SU-DHL-6 (cell line): Measurements from ENCODE around the gene THSD7B.

Experiments used
- H2AFZ ChIP-seq: fragments of 200-600 bp; sonication (generic); 2 replicates; pipeline ENCODE4 v1.6.1; 2014; ENCODE audit warnings: low read depth, mild to moderate bottlenecking, moderate library complexity, mixed read lengths, antibody characterized with exemption, low read length; ENCODE audit not compliant: severe bottlenecking
- H3F3A ChIP-seq: fragments of 200-600 bp; shearing (Covaris generic); 2 replicates; pipeline ENCODE4 v1.6.0; 2016; ENCODE audit warnings: antibody characterized with exemption, mild to moderate bottlenecking; ENCODE audit not compliant: insufficient read depth
- H3K27ac ChIP-seq: fragments of 200-600 bp; sonication (generic); 2 replicates; pipeline ENCODE4 v1.5.1; 2016; ENCODE audit warnings: low read depth, mild to moderate bottlenecking, low read length, moderate library complexity, mixed read lengths
- H3K27me3 ChIP-seq: fragments of 200-600 bp; sonication (generic), shearing (Covaris generic); 2 replicates; pipeline ENCODE4 v1.6.0; 2014; ENCODE audit warnings: mild to moderate bottlenecking, low read length
- H3K36me3 ChIP-seq: fragments of 200-600 bp; sonication (generic); 2 replicates; pipeline ENCODE4 v1.6.1; 2014; ENCODE audit warnings: mild to moderate bottlenecking, low read length, mixed read lengths
- H3K4me2 ChIP-seq: fragments of 300-600, 200-600 bp; shearing (Covaris generic), sonication (generic); 2 replicates; pipeline ENCODE4 v1.6.0; 2014; ENCODE audit warnings: low read length, low read depth, mild to moderate bottlenecking; ENCODE audit not compliant: poor library complexity, severe bottlenecking
- H3K4me3 ChIP-seq: fragments of 200-600 bp; sonication (generic); 2 replicates; pipeline ENCODE4 v1.5.1; 2014; ENCODE audit warnings: antibody characterized with exemption, low read length, mild to moderate bottlenecking, mixed read lengths; ENCODE audit not compliant: insufficient read depth, poor library complexity, severe bottlenecking
- H3K79me2 ChIP-seq: fragments of 200-600 bp; sonication (generic); 2 replicates; pipeline ENCODE4 v1.6.1; 2014; ENCODE audit warnings: mild to moderate bottlenecking, low read length, moderate library complexity; ENCODE audit not compliant: insufficient read depth
- H3K9ac ChIP-seq: fragments of 200-600 bp; sonication (generic); 2 replicates; pipeline ENCODE4 v1.7.0; 2014; ENCODE audit warnings: mild to moderate bottlenecking, low read length
- H3K9me2 ChIP-seq: fragments of 200-600 bp; sonication (generic); replicated peaks from 2 replicates; pipeline ENCODE4 v1.6.1; 2014; ENCODE audit warnings: low read length; ENCODE audit not compliant: insufficient read depth
- H3K9me3 ChIP-seq: fragments of 200-600 bp; sonication (generic); 2 replicates; pipeline ENCODE4 v1.6.1; 2014; ENCODE audit warnings: low read length, mixed read lengths; ENCODE audit not compliant: insufficient read depth
- H4K20me1 ChIP-seq: fragments of 200-600 bp; sonication (generic); 2 replicates; pipeline ENCODE4 v1.6.1; 2014; ENCODE audit warnings: low read depth, mild to moderate bottlenecking, antibody characterized with exemption, low read length, moderate library complexity, mixed read lengths
- EZH2phosphoT487 ChIP-seq: fragments of 200-600 bp; sonication (generic), shearing (Covaris generic); conservative IDR thresholded peaks from 2 replicates; pipeline ENCODE4 v1.6.1; 2018; ENCODE audit warnings: mild to moderate bottlenecking, antibody characterized with exemption, low read length, moderate library complexity, mixed read lengths
- TF ChIP-seq, protein P1 (sequence below): fragments of 200-600 bp; sonication (generic); IDR thresholded peaks from one replicate; pipeline ENCODE4 v1.5.1; 2017; ENCODE audit warnings: antibody characterized with exemption, mild to moderate bottlenecking, low read length, moderate library complexity; ENCODE audit not compliant: insufficient read depth, poor library complexity, severe bottlenecking

Gene THSD7B

DNA sequence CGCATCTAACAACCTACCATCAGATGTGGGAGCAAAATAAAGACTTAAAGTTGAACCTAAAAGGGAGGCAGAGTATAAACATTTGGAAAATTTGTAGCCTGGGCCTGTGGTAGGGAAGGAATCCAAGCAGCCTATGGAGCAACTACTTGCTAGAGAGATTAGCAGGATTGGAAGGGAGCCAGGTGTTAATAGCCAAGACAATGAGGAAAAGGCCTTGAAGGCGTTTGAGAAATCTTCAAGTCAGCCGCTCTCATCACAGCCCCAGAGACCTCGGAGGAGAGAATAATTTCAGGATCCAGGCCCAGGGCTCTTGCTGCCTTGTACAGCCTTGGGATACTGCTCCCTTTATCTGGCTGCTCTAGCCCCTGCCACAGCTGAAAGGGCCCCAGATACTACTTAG, 219.7 kb downstream of the THSD7B start:
- Histone ChIP-seq H3F3A (no peaks in the 10 kb centered on the region), H3K9ac (no peak overlapping the region), H3K27me3 (no peaks in the 10 kb centered on the region), H3K4me2 (no peak overlapping the region), H3K27ac (no peak overlapping the region), H3K9me3 (no peaks in the 10 kb centered on the region), H2AFZ (no peak overlapping the region), H3K4me3 (no peak overlapping the region), H3K9me2 (no peaks in the 10 kb centered on the region), H4K20me1 (no peaks in the 10 kb centered on the region), H3K36me3 (no peaks in the 10 kb centered on the region), H3K79me2 (no peaks in the 10 kb centered on the region)
- TF ChIP-seq, protein P1, sequence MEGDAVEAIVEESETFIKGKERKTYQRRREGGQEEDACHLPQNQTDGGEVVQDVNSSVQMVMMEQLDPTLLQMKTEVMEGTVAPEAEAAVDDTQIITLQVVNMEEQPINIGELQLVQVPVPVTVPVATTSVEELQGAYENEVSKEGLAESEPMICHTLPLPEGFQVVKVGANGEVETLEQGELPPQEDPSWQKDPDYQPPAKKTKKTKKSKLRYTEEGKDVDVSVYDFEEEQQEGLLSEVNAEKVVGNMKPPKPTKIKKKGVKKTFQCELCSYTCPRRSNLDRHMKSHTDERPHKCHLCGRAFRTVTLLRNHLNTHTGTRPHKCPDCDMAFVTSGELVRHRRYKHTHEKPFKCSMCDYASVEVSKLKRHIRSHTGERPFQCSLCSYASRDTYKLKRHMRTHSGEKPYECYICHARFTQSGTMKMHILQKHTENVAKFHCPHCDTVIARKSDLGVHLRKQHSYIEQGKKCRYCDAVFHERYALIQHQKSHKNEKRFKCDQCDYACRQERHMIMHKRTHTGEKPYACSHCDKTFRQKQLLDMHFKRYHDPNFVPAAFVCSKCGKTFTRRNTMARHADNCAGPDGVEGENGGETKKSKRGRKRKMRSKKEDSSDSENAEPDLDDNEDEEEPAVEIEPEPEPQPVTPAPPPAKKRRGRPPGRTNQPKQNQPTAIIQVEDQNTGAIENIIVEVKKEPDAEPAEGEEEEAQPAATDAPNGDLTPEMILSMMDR: no peak

GRCh38 chr2:136986605-136987221, 221.4 kb downstream of the THSD7B start:
- H3K79me2 ChIP-seq: no peaks in the 10 kb centered on the region
- H4K20me1 ChIP-seq: no peaks in the 10 kb centered on the region

GRCh38 chr2:136990316-136990715, 225.0 kb downstream of the THSD7B start:
- no peaks in the 10 kb centered on the region for H4K20me1 ChIP-seq
- H3K4me2 ChIP-seq: no peak overlapping the region
- H3F3A ChIP-seq: no peaks in the 10 kb centered on the region
- H3K9me2 ChIP-seq: no peaks in the 10 kb centered on the region
- no peaks in the 10 kb centered on the region for H3K79me2 ChIP-seq
- no peak overlapping the region for H3K27ac ChIP-seq
- no peaks in the 10 kb centered on the region for H3K9me3 ChIP-seq
- no peak overlapping the region for H3K9ac ChIP-seq
- no peak overlapping the region for H2AFZ ChIP-seq
- H3K4me3 ChIP-seq: no peak overlapping the region
- no peaks in the 10 kb centered on the region for H3K36me3 ChIP-seq
- H3K27me3 ChIP-seq: no peaks in the 10 kb centered on the region
- TF ChIP-seq, protein P1: no peak
- TF ChIP-seq EZH2phosphoT487: no peak

More at GRCh38 chr2:136986605-136987221, 221.4 kb downstream of the THSD7B start:
- Histone ChIP-seq H2AFZ (no peak overlapping the region), H3K9ac (no peak overlapping the region), H3K9me2 (no peaks in the 10 kb centered on the region), H3K36me3 (no peaks in the 10 kb centered on the region), H3F3A (no peaks in the 10 kb centered on the region), H3K4me2 (no peak overlapping the region), H3K4me3 (no peak overlapping the region), H3K27me3 (no peaks in the 10 kb centered on the region), H3K9me3 (no peaks in the 10 kb centered on the region), H3K27ac (no peak overlapping the region)
- TF ChIP-seq, protein P1: no peak
- no peak for TF ChIP-seq EZH2phosphoT487
